Neural cell (in vitro differentiated cells): ENCODE data around the gene TSPAN19. TPM values are rescaled to one million over a fixed set of nuclear protein-coding genes. Genes with fewer than 3 reads are reported as not detected.

ENCODE experiments used
- H2AFZ ChIP-seq: fragments of 200-600, 300-800 bp; sonication (generic), shearing (Covaris generic); 2 replicates; pipeline ENCODE4 v1.6.0; 2014; ENCODE audit warnings: low read depth, mild to moderate bottlenecking, antibody characterized with exemption, low read length, moderate library complexity
- H3F3A ChIP-seq: fragments of 200-600 bp; shearing (Covaris generic); 2 replicates; pipeline ENCODE4 v1.6.1; 2016; ENCODE audit warnings: mild to moderate bottlenecking, moderate library complexity, mixed read lengths, antibody characterized with exemption, low read length; ENCODE audit not compliant: insufficient read depth, poor library complexity, severe bottlenecking
- H3K27ac ChIP-seq: fragments of 200-600, 300-800 bp; sonication (generic), shearing (Covaris generic); 2 replicates; pipeline ENCODE4 v1.5.1; 2014; ENCODE audit warnings: mild to moderate bottlenecking, low read length, moderate library complexity
- H3K27me3 ChIP-seq: fragments of 300-800, 200-600 bp; sonication (generic), shearing (Covaris generic); 2 replicates; pipeline ENCODE4 v1.6.0; 2014; ENCODE audit warnings: mild to moderate bottlenecking, low read depth, low read length, moderate library complexity; ENCODE audit not compliant: insufficient read depth
- H3K36me3 ChIP-seq: fragments of 300-800, 200-600 bp; sonication (generic), shearing (Covaris generic); 2 replicates; pipeline ENCODE4 v1.5.1; 2014; ENCODE audit warnings: mild to moderate bottlenecking, antibody characterized with exemption, low read length, moderate library complexity; ENCODE audit not compliant: insufficient read depth
- H3K4me2 ChIP-seq: fragments of 300-800, 200-600 bp; sonication (generic), shearing (Covaris generic); 2 replicates; pipeline ENCODE4 v1.6.0; 2014; ENCODE audit warnings: mild to moderate bottlenecking, low read length
- H3K4me3 ChIP-seq: fragments of 300-800, 200-600 bp; sonication (generic), shearing (Covaris generic); 2 replicates; pipeline ENCODE4 v1.5.1; 2014; ENCODE audit warnings: mild to moderate bottlenecking, low read length, moderate library complexity
- H3K79me2 ChIP-seq: fragments of 200-600 bp; shearing (Covaris generic); replicated peaks from 2 replicates; pipeline ENCODE4 v1.6.0; 2014; ENCODE audit warnings: mild to moderate bottlenecking, low read length, moderate library complexity; ENCODE audit not compliant: insufficient read depth
- H3K9ac ChIP-seq: fragments of 300-800, 200-600 bp; sonication (generic), shearing (Covaris generic); 2 replicates; pipeline ENCODE4 v1.6.1; 2016; ENCODE audit warnings: mild to moderate bottlenecking, low read length, mixed read lengths
- H3K9me2 ChIP-seq: fragments of 200-600 bp; shearing (Covaris generic); 2 replicates; pipeline ENCODE4 v1.6.1; 2016; ENCODE audit warnings: mild to moderate bottlenecking, low read length, mixed read lengths; ENCODE audit not compliant: insufficient read depth
- H3K9me3 ChIP-seq: fragments of 200-600, 300-800 bp; sonication (generic), shearing (Covaris generic); 2 replicates; pipeline ENCODE4 v1.6.1; 2016; ENCODE audit warnings: mild to moderate bottlenecking, mixed run types, low read length, moderate library complexity, mixed read lengths
- H4K20me1 ChIP-seq: fragments of 200-600 bp; shearing (Covaris generic); 2 replicates; pipeline ENCODE4 v1.6.1; 2016; ENCODE audit warnings: mild to moderate bottlenecking, mixed run types; ENCODE audit not compliant: insufficient read depth
- CTCF ChIP-seq: fragments of 450-650 bp; IDR thresholded peaks from 2 replicates; pipeline ENCODE4 v1.5.1; 2014; ENCODE audit warnings: antibody characterized with exemption, mild to moderate bottlenecking, moderate library complexity; ENCODE audit not compliant: poor library complexity, severe bottlenecking
- EP300 ChIP-seq: fragments of 450-650 bp; conservative IDR thresholded peaks from 2 replicates; pipeline ENCODE4 v1.6.1; 2014; ENCODE audit warnings: antibody characterized with exemption, mild to moderate bottlenecking, moderate library complexity; ENCODE audit not compliant: poor library complexity, severe bottlenecking
- EZH2 ChIP-seq: fragments of 200-600, 300-800 bp; shearing (Covaris generic), sonication (generic); IDR thresholded peaks from 2 replicates; pipeline ENCODE4 v1.6.1; 2014; ENCODE audit warnings: antibody characterized with exemption, low read length, borderline replicate concordance, mild to moderate bottlenecking; ENCODE audit not compliant: insufficient read depth, poor library complexity, severe bottlenecking
- MXI1 ChIP-seq: fragments of 450-650 bp; conservative IDR thresholded peaks from 2 replicates; pipeline ENCODE4 v1.6.1; 2014; ENCODE audit warnings: antibody characterized with exemption, mild to moderate bottlenecking; ENCODE audit not compliant: poor library complexity, severe bottlenecking
- POLR2AphosphoS5 ChIP-seq: IDR thresholded peaks from 2 replicates; pipeline ENCODE4 v1.6.1; 2012
- RAD21 ChIP-seq: fragments of 450-650 bp; conservative IDR thresholded peaks from 2 replicates; pipeline ENCODE4 v1.6.1; 2014; ENCODE audit warnings: antibody characterized with exemption, mild to moderate bottlenecking, moderate library complexity
- REST ChIP-seq: IDR thresholded peaks from 2 replicates; pipeline ENCODE4 v1.6.1; 2012; ENCODE audit warnings: borderline replicate concordance
- SMC3 ChIP-seq: fragments of 450-650 bp; conservative IDR thresholded peaks from 2 replicates; pipeline ENCODE4 v1.6.1; 2014; ENCODE audit warnings: antibody characterized with exemption, mild to moderate bottlenecking, moderate library complexity; ENCODE audit not compliant: poor library complexity
- TAF1 ChIP-seq: IDR thresholded peaks from 2 replicates; pipeline ENCODE4 v1.6.1; 2012; ENCODE audit warnings: low read depth
- polyA plus RNA-seq: library from polyadenylated mRNA; depleted of rRNA; stranded (reverse); fragments of >200 nt; gene quantifications from 2 replicates; pipeline ENCODE4 v1.2.3, GENCODE V29; 2014

TSPAN19 gene
- polyA plus RNA-seq, 1 donor from 2014 or later = 3.5 TPM

DNA sequence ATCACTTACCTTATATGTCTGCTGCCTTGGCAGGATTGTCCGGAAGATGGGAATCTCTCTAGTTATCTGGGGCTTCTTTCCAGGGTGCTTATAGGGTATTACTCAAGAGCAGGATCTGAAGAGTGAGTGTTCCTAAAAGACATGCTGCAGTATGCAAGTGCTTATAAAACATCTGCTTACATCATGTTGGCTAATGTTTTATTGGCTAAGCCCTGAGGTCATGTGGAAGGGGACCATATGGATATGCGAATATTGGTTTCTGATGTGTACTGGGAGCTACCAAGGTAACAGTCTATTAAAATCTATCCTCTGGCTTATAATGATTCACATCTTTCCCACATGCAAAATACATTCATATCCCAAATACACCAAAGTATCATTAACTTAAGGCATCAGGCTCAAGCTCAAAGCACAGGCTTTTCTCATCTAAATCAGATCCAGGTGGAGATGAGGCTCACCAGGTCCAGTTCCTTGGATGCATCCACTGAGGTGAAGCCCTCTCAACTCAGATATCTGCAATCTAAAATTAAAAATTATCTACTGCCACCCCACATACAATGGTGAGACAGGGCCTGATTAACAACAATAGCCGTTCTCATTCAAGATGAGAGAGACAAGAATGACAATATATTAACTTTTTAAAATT lies 29.9 kb upstream of the TSPAN19 start:
- TF ChIP-seq SMC3 (no peak), RAD21 (no peak), MXI1 (no peak), REST (no peak), CTCF (no peak), POLR2AphosphoS5 (no peak), EZH2 (no peak), EP300 (no peak), TAF1 (no peak)

DNA sequence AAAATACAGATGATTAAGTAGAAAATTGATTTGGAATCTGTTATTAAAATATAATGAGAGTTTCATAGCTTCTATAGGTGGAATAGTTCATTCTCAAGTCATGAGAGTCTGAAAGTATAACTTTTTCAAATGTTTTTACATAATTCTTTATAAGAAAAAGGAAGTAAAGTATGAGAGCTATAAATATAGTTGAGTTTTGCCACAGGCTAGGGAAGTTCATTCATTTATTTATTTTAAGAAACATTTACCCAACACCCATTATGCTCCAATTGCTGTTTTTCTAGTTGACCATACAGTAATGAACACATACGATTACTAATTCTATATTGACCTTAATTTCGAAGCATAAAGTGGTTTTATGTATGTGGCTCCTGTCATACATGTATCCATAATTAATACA lies 24.8 kb upstream of the TSPAN19 start:
- H3K79me2 ChIP-seq = no peaks in the 10 kb centered on the region
- H3K9ac ChIP-seq = no peak overlapping the region
- H4K20me1 ChIP-seq = no peaks in the 10 kb centered on the region
- H3K36me3 ChIP-seq = peaks cover 1% of the 10 kb centered on the region
- H3K27me3 ChIP-seq = no peaks in the 10 kb centered on the region
- no peak overlapping the region for H3K27ac ChIP-seq
- H3K9me3 ChIP-seq = no peaks in the 10 kb centered on the region
- no peak overlapping the region for H2AFZ ChIP-seq
- H3K9me2 ChIP-seq = no peaks in the 10 kb centered on the region
- no peaks in the 10 kb centered on the region for H3F3A ChIP-seq
- no peak for TF ChIP-seq POLR2AphosphoS5
- no peak for TF ChIP-seq MXI1
- TF ChIP-seq SMC3 = no peak
- no peak for TF ChIP-seq CTCF
- TF ChIP-seq EZH2 = no peak
- no peak overlapping the region for H3K4me3 ChIP-seq
- H3K4me2 ChIP-seq = no peak overlapping the region

More for the DNA sequence above, 29.9 kb upstream of the TSPAN19 start:
- no peak overlapping the region for H3K9ac ChIP-seq
- peaks cover 3% of the 10 kb centered on the region for H3K36me3 ChIP-seq
- no peak overlapping the region for H3K4me3 ChIP-seq
- H3K27me3 ChIP-seq = no peaks in the 10 kb centered on the region
- no peak overlapping the region for H2AFZ ChIP-seq
- H3K4me2 ChIP-seq = no peak overlapping the region
- H4K20me1 ChIP-seq = no peaks in the 10 kb centered on the region
- no peak overlapping the region for H3K27ac ChIP-seq
- H3K9me3 ChIP-seq = no peaks in the 10 kb centered on the region
- H3K9me2 ChIP-seq = no peaks in the 10 kb centered on the region
- H3F3A ChIP-seq = no peaks in the 10 kb centered on the region
- H3K79me2 ChIP-seq = no peaks in the 10 kb centered on the region
